ENCODE results near the gene NYAP2.

GRCh38 chr2:225690153-225690552 lies 290.6 kb downstream of the NYAP2 start:
- TF ChIP-seq YY1 (IDR thresholded peaks at IDR 0.05; ENCODE audit: insufficient read depth, insufficient read length) (no peak), SUZ12 (IDR thresholded peaks at IDR 0.05; ENCODE audit: extremely low read depth, insufficient read depth, insufficient read length) (no peak)

Measured in NT2/D1 (cell line).